Measurements from ENCODE around the gene SPAG6.

The SPAG6 gene

GRCh38 chr10:22434521-22434920, 89.2 kb downstream of the SPAG6 start:
- no peak for DNase-seq (ENCODE audit: low read depth)

- DNase-seq (ENCODE audit: low read depth): no peak
Measured at GRCh38 chr10:22435650-22436049, 90.4 kb downstream of the SPAG6 start.

- no peak for DNase-seq (ENCODE audit: low read depth)
Measured at GRCh38 chr10:22436526-22436892, 91.2 kb downstream of the SPAG6 start.

DNA sequence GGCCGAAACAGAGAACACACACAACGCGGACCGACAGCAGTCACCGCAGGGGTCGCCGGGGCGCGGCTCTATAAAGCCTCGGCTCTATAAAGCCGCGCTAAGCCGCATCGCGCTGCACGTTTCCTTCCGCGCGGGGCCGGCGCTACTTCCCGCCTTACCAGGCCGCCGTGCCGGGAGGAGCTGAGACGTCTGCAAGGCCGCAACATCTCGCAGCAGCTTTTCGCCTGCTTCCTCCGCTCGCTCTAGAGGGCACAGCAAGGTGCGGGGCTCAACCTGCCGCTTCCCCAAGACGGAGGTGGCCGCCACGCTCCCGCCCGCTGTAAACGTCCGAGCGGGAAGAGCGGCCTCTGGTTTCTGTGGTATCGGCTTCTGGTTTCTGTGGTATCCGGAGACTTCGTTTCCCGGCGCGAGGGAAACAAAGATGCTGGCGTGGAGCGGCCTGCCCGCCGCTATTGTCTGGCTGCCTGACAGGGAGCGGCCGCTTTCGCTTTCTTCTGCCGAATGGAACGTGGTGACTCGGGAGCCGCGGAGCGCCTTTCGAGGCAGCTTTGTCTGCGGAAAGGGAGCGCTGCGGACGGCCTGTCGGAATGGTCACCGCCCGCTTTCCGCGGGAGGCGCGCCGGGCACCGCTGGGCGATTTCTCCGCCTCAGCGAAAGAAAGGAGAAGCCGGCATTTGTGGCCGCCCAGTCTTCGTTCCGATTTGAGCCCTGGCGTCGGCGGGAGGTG, 91.8 kb downstream of the SPAG6 start:
- peak; percentile 83 for DNase-seq (ENCODE audit: low read depth)

DNA sequence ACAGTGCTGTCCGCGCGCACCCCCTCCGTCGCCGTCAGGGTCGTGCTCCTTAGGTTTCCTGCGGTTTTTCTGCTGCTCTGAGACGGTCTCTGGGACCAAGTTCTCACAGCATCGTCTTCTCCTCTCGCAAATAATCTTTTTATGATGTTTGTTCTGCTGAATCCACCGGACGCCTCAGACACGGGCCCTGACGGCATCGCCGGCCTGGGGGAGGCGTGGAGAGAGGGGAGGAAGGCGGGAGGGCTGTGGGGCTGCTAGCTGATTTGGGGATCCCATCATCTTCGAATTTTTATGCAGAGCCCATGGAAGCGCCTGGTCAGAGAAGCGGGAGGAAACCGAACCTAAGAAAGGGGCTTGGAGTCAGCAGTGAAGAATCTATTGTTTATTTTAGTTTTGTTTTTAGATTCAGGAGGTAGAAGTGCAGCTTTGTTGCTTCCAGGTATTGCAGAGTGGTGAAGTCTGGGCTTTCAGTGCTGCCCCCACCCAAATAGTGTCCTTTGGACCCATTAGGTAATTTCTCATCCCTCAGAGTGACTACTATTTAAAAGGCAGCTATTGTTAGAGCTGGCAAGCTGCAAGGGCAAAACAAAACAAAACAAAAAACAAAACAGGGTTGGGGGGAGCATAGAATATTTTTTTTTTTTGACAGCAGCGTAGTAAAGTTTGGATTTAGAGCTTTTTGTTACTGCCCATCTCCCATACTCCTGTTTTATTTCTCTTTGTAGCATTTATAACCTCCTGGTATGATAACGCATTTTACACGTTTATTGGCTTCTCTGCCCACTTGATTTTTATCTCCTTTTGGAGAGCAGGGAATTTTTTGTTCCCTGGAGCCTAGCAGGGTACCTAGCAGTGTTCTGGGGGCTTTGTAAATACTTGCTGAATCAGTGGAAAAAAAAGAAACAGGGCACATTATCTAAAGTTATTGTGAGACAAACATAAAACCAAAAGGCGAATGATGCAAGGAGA, 92.6 kb downstream of the SPAG6 start:
- DNase-seq (ENCODE audit: low read depth): no peak

- no peak for DNase-seq (ENCODE audit: low read depth)
Measured at GRCh38 chr10:22438711-22439110, 93.4 kb downstream of the SPAG6 start.

DNA sequence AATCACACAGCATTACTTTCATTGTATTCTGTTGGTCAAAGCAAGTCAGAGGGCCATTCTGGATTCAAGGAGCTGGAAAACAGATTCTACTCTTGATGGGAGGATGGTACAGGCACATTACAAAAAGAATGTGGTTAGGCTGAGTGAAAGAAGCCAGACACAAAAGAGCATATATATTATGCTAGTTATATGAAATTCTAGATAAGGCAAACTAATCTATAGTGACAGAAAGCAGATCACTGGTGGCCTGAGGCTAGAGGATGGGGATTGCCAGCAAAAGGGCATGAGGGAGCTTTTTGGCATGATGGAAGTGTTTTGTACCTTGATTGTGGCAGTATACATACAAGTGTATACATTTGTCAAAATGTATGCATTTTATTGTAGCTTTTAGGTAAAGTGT, 96.8 kb downstream of the SPAG6 start:
- no peak for DNase-seq (ENCODE audit: low read depth)

- no peak for DNase-seq (ENCODE audit: low read depth)
Measured at GRCh38 chr10:22442468-22442867, 97.2 kb downstream of the SPAG6 start.

- DNase-seq (ENCODE audit: low read depth): no peak
Measured at GRCh38 chr10:22443175-22443901, 98.0 kb downstream of the SPAG6 start.

DNA sequence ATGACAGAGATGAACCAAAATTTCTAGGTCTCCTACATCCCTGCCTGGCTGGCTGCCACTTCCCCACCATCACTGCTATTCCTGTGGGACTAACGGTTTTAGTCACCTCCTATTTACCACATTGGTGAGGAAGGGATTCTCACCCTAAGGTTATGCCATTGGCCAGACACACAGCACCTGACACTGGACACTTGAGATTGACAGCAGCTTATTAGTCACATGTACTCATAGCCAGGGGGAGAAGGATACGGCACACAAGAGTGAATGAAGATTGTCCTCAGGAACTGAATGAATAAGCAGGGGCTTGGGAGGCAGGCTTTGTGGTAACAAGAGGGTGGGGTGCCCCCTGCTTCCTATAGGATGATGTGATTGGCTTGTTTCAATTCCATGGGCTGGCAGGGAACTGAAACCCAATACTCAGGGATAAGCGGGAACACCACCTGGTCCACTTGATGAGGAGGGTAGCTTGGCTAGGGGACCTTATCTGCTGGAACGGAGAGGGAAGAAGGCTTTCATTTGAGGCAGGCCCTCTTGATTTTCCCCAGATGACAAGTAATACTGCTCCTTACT, 99.0 kb downstream of the SPAG6 start:
- no peak for DNase-seq (ENCODE audit: low read depth)

DNA sequence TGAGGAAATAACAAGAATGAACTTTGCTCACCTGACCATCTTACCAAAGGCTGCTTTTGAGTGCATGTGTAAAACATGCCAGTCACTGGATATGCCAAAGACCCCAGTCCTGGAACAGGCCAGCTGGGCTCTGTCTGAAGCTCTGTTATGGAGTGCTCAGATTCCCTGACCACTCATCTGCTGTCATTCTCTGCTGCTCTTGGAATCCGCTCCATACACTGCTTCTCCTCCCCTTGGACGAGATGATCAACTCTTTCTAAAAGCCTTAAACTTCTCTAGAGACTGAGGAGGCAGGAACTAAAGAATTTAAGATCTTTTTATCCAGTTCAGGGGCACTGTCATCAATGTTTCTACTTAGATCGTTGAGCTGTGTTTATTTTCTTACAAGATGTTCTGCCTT, 100.2 kb downstream of the SPAG6 start:
- no peak for DNase-seq (ENCODE audit: low read depth)

GRCh38 chr10:22447068-22447467, 101.8 kb downstream of the SPAG6 start:
- no peak for DNase-seq (ENCODE audit: low read depth)

GRCh38 chr10:22451346-22451745, 106.0 kb downstream of the SPAG6 start:
- no peak for DNase-seq (ENCODE audit: low read depth)

GRCh38 chr10:22453320-22453719, 108.0 kb downstream of the SPAG6 start:
- DNase-seq (ENCODE audit: low read depth): no peak

GRCh38 chr10:22453948-22454591, 108.8 kb downstream of the SPAG6 start:
- DNase-seq (ENCODE audit: low read depth): no peak

GRCh38 chr10:22454634-22455033, 109.3 kb downstream of the SPAG6 start:
- no peak for DNase-seq (ENCODE audit: low read depth)

- no peak for DNase-seq (ENCODE audit: low read depth)
Measured at GRCh38 chr10:22455068-22455857, 110.0 kb downstream of the SPAG6 start.

- no peak for DNase-seq (ENCODE audit: low read depth)
Measured at GRCh38 chr10:22456486-22456885, 111.2 kb downstream of the SPAG6 start.

GRCh38 chr10:22458272-22459038, 113.2 kb downstream of the SPAG6 start:
- no peak for DNase-seq (ENCODE audit: low read depth)

- DNase-seq (ENCODE audit: low read depth): no peak
Measured at GRCh38 chr10:22459496-22459895, 114.2 kb downstream of the SPAG6 start.
